GM20000 (cell line): ENCODE data around the gene TNIP1.
A peak's percentile ranks its signal among the peaks of the same experiment; 100 is the strongest.

Experiments used
- DNase-seq: peaks from one replicate; pipeline ENCODE4 v3.0.0; 2012; ENCODE audit warnings: low spot score
- TF ChIP-seq, protein P1 (sequence below): IDR thresholded peaks from 2 replicates; pipeline ENCODE4 v1.5.1; 2012; ENCODE audit warnings: mild to moderate bottlenecking, control low read depth; ENCODE audit errors: extremely low read depth, missing control alignments

TNIP1 gene

DNA sequence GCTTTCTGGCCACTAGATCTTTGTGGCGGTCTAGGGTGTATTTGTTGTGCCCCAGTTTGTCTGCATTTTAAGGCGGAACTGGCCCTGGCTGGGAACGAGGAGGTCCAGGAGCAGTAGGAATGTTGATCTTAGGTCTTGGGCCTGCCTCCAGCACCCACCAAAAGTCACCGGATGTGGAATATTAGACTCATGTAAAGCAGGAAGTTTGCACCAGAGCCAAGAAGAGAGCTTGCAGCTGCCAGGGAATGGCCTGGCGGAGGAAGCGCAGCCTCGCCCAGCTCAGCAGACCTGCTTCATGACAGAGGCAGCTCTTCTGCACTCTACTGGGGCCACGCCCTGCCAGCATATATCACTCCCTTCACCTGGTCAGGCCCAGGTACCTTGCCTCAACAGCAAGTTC, 57.2 kb downstream of the TNIP1 start:
- no peak for DNase-seq
- TF ChIP-seq, protein P1, sequence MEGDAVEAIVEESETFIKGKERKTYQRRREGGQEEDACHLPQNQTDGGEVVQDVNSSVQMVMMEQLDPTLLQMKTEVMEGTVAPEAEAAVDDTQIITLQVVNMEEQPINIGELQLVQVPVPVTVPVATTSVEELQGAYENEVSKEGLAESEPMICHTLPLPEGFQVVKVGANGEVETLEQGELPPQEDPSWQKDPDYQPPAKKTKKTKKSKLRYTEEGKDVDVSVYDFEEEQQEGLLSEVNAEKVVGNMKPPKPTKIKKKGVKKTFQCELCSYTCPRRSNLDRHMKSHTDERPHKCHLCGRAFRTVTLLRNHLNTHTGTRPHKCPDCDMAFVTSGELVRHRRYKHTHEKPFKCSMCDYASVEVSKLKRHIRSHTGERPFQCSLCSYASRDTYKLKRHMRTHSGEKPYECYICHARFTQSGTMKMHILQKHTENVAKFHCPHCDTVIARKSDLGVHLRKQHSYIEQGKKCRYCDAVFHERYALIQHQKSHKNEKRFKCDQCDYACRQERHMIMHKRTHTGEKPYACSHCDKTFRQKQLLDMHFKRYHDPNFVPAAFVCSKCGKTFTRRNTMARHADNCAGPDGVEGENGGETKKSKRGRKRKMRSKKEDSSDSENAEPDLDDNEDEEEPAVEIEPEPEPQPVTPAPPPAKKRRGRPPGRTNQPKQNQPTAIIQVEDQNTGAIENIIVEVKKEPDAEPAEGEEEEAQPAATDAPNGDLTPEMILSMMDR: no peak

DNA sequence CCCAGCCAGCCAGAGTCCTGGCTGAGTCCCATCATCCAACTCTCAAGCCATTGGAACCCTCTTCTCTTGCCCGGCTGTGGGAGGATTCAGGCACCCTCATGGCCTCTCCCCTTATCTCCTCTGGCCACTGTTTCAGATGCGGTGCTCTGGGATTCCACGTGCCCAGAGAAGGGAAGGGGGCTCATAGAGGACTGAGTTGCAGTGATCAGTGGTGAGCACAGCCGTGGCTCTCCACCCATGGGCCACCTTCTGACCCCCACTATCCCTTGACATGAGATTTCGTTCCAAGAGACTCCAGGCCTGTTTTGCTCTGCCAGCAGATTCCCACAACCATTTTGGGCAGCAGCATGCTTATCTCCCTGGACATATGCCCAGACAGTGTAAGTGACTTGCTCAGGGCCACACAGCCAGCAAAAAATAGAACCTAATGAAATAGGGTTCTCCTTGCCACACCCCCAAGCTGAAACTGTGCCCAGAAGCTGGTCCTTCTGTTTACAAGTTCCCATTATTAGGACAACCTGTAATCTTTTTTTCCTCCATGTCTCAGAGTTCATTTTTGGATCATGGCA, 57.7 kb downstream of the TNIP1 start:
- DNase-seq: no peak
- TF ChIP-seq, protein P1: no peak

DNA sequence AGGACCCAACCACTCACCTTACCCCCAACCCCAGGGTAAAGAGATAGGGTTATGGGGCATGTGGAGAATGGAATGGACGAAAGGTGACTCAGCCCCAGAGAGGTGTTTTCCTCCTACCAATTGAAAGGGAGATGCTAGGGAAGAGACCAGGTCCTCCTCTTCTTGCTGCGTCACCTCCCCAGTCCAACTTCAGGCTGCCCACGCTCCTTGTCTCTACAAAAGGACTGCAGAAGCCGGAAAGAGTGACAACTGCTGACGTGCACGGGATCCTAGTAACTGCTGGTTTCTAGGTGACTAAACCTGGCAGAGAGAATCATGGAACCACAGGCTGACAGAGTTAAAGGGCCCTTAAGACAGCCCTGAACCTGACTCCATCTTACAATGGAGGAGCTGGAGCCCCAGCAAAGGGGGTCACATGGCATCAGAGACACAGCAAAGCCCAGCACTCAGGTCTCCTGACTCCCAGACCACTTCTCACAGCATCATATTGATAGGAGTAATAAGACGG, 58.3 kb downstream of the TNIP1 start:
- TF ChIP-seq, protein P1: no peak
- no peak for DNase-seq

DNA sequence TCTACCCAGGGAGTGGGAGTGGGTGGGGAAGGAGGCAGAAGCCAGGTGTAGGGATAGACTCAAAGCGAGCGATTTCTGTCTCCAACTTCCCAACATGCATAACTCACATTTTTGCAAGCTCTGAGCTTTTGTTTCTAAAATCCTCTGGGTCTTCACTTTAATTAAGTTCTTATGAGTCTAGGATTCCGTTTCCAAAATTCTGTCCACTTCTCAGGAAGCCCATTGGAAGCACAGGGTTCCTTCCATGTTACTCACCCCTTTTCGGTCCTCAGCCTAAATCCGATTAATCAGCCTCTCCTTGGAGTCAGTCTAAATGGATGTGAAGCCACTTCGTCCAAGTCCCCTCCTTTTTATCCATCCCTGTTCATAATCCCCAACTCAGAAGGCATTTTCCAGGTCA, 59.1 kb downstream of the TNIP1 start:
- TF ChIP-seq, protein P1: no peak
- no peak for DNase-seq

DNA sequence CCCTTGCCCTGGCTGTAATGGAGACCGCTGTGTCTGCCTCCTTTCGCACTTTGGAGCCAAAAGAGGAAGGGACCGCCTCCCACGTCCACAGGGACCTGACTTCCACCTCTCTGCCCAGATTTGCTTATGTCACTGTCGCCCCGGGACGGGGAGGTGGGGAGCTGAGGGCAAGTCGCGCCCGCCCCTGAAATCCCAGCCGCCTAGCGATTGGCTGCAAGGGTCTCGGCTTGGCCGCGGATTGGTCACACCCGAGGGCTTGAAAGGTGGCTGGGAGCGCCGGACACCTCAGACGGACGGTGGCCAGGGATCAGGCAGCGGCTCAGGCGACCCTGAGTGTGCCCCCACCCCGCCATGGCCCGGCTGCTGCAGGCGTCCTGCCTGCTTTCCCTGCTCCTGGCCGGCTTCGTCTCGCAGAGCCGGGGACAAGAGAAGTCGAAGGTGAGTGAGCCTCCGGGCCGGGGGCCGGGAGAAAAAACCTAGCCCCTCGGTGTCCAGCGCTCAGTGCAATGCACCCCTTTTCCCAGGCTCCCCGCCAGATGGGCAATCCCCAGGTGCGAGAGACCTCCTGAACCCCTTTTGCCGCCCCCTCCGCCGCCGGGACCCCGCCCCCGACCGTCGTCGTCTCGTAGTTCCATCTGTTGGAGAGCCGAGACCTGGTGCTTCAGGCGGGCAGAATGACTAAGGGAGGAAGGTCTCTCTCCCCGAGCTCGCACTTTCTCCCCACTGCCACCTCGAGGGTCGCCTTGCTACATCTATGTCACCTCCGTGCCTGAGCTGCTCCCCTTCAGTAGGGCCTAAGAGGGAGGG, 60.3 kb downstream of the TNIP1 start, which contains the start of gene GPX3:
Gene GPX3 (plus strand): TSS at position 288 of the 807 bp plus-strand sequence. CDS start 64 bp downstream, at position 352.
- TF ChIP-seq, protein P1: no peak
- peak; percentile 69 for DNase-seq

DNA sequence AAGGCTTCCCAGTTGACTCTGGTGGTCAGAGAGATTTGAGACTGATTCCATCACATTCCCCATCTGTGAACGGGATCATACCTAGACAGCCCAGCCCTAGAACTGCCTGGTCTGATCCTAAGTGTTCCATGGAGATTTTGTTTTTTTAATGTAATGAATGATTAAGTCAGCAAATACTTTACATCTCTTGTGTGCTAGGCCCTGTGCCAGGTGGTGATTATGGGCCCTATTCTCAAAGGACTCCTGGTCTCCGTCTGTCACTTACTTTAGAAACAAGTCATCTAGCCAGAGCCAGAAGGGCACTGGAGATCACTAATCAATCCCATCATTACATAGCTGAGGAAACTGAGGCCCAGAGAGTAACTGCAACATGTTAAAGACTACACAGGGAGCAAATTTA, 61.5 kb downstream of the TNIP1 start:
- TF ChIP-seq, protein P1: no peak
- DNase-seq: no peak

DNA sequence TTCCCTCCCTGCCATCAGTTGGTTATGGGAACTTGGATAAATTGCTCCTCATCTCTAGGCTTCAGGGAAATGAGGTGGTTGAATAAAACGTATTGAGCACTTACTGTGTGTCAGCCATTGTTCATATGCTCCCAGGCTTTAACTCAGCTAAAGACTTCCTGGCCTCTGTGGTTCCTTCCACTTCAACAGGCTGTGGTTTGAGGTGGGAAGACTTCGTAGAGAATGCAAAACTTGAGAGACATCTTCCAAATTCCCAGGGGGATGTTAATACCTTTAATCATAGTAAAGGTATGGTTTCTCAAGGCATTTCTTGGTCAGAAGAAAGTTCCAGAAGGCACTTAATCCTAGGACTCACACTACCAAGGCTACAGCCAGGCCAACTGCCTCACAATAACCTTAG, 62.0 kb downstream of the TNIP1 start:
- DNase-seq: no peak
- TF ChIP-seq, protein P1: no peak
